Vagina (tissue), 2 donors: ENCODE results near the gene RNU1-2.
"Not testable (repeated sequence)": the region's sequence is repeated elsewhere in the genome, so short reads cannot be mapped to it uniquely, and the experiment has no call there.

ENCODE experiments used
- CTCF ChIP-seq, 3 experiments: fragments of 450-650 bp in 2 of 3; fragments of 200-600 bp in 1 of 3; sonication (generic) in 1 of 3; IDR thresholded peaks; one replicate each; pipeline ENCODE4 v1.5.1; 2017 to 2019; ENCODE audit warnings: antibody characterized with exemption in 3 of 3, mild to moderate bottlenecking in 2 of 3, moderate library complexity in 2 of 3
- POLR2A ChIP-seq, 2 donors: fragments of 450-650 bp; IDR thresholded peaks; one replicate each; pipeline ENCODE4 v1.6.1; 2017; ENCODE audit warnings: antibody characterized with exemption in 2 of 2, mild to moderate bottlenecking in 2 of 2, moderate library complexity in 2 of 2

GRCh38 chr1:16896316-16897055 lies 706 bp downstream of the RNU1-2 start:
- not testable (repeated sequence) for TF ChIP-seq CTCF, POLR2A (IDR thresholded peaks at IDR 0.05)
